Ishikawa (cell line): Measurements from ENCODE around the gene SOS2.

Experiments
- CEBPB ChIP-seq: IDR thresholded peaks from 2 replicates; pipeline ENCODE4 v1.6.1; 2012
- CREB1 ChIP-seq: IDR thresholded peaks from 2 replicates; pipeline ENCODE4 v1.6.1; 2012; ENCODE audit warnings: low read depth
- EGR1 ChIP-seq: IDR thresholded peaks from 2 replicates; pipeline ENCODE4 v1.6.1; 2012
- EP300 ChIP-seq: IDR thresholded peaks from 2 replicates; pipeline ENCODE4 v1.6.1; 2012; ENCODE audit warnings: borderline replicate concordance
- FOXM1 ChIP-seq: IDR thresholded peaks from 2 replicates; pipeline ENCODE4 v1.6.1; 2012; ENCODE audit warnings: low read depth, borderline replicate concordance
- MAX ChIP-seq: IDR thresholded peaks from 2 replicates; pipeline ENCODE4 v1.6.1; 2012
- NFIC ChIP-seq: IDR thresholded peaks from 2 replicates; pipeline ENCODE4 v1.6.1; 2012
- RAD21 ChIP-seq: IDR thresholded peaks from 2 replicates; pipeline ENCODE4 v1.6.1; 2012; ENCODE audit warnings: low read depth
- REST ChIP-seq: IDR thresholded peaks from 2 replicates; pipeline ENCODE4 v1.6.1; 2012; ENCODE audit warnings: low read depth, mild to moderate bottlenecking
- TAF1 ChIP-seq: IDR thresholded peaks from 2 replicates; pipeline ENCODE4 v1.6.1; 2012; ENCODE audit warnings: low read depth, mild to moderate bottlenecking
- TCF12 ChIP-seq: IDR thresholded peaks from 2 replicates; pipeline ENCODE4 v1.6.1; 2012; ENCODE audit warnings: low read depth
- TEAD4 ChIP-seq: IDR thresholded peaks from 2 replicates; pipeline ENCODE4 v1.6.1; 2012
- USF1 ChIP-seq: IDR thresholded peaks from 2 replicates; pipeline ENCODE4 v1.6.1; 2012
- YY1 ChIP-seq: IDR thresholded peaks from 2 replicates; pipeline ENCODE4 v1.6.1; 2012; ENCODE audit warnings: low read depth
- ZBTB7A ChIP-seq: IDR thresholded peaks from 2 replicates; pipeline ENCODE4 v1.6.1; 2012; ENCODE audit warnings: low read depth

SOS2 gene

GRCh38 chr14:50067723-50068495 is 163.5 kb downstream of the SOS2 start:
- TF ChIP-seq MAX (no peak), EGR1 (no peak), FOXM1 (no peak), YY1 (no peak), ZBTB7A (no peak), NFIC (no peak), EP300 (no peak), REST (no peak), RAD21 (no peak), TEAD4 (no peak), TAF1 (no peak), CREB1 (no peak), TCF12 (no peak), USF1 (no peak), CEBPB (no peak)
